ENCODE results near the gene GBX2.

Gene GBX2

DNA sequence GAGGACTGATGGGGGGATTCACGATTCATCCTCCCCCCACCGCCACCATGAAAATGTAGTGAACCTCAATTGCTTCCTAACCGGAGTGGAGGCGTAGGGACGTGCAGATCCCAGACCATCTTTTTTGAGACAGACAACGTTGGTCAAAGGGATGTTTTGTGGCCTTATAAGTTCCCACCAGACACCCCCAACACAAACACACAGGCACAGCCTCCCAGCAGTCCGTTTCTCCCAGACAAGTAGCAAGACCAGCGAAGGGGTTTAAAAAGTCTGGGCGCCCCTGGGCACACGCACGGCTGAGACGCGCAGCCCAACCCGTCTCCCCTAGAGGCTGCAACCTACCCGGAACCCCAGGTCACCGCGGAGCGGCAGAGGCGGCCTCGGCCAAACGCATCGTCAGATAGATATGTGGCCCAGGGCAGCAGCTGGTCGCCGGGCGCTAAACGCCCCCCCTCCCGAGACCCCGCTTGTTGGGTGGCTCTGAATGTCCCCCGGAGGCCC is 1.3 kb downstream of the GBX2 start:
- no peak for DNase-seq

DNA sequence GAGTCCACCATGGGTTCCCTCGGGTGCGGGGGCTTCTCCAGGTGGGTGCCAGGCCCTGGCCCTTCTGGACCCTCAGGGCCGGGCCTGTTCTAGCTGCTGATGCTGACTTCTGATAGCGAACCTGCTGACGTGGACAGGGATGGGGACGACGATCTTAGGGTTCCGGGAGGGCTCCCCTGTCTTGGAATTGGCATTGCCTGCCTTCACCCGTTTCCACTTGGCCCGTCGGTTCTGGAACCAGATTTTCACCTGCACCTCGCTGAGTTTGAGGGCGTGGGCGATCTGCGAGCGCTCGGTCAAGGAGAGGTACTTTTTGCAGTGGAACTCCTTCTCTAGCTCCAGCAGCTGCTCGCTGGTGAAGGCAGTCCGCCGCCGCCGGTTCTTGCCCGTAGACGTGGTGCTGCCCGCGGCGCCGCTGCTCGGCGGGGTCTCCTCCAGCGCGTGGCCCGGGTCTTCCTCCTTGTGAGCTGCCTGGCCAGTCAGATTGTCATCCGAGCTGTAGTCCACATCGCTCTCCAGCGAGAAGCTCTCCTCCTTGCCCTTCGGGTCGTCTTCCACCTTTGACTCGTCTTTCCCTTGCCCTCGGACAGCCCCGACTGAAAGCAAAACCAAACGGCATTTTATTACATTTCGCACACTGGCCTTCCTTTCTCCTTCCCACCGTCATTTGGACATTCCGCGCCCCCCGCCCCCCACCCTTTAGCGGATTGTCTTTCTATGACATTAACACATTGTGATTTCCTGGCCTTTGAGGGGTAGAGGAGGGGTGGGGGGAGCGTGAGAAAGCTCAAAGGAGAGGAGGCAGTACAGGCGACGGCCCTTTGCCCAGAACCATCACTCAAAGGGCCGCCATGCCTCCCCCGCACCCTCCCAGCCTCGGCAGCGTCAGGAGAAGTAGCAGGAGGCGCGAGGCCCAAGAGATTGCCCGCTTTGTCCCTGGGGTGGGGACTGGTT is 2.1 kb downstream of the GBX2 start:
- no peak for DNase-seq

DNA sequence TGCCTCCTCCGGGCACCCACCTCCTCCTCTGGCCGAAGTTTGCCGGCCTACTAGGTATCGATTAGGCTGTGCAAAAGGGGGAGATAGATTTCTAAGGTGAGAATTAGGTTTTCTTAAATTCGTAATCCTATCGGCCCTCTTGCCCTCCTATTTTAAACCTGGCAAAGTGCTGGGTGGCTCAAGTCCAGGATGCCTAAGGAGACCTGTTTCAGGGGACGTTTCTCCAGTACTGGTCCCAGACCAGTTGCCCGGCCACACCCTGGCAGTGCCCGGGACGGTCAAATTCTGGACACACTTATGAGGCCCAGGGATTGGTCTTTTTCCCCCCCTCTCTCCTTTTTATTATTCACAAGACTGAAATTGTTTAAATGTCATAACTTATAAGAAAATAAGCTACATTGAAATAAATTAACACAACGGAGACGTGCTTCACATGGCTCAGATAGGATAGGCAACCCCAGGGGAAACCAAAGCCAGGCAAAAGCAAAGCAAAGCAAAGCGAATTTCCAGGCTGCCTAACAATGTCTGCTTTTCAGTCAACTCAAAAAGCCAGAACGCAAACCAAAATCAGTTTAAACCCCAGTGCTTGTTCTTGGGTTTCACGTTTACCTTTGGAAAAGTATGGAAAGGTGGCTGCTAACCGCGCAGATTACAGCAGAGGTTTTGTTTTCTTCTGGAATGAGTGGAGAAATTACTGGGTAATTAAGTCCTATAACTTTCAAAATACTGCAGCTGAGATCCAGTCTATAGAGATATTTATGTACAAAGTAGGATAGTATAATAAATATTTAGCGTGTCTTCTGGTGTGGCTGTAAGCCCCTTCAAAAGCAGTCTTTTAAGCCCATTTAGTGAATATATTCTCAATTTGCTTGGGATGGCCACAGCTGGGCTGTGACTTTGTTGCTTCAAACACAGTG is 3.0 kb downstream of the GBX2 start:
- DNase-seq = no peak

- DNase-seq = no peak
Observed at GRCh38 chr2:236164201-236164924, 3.8 kb downstream of the GBX2 start.

DNA sequence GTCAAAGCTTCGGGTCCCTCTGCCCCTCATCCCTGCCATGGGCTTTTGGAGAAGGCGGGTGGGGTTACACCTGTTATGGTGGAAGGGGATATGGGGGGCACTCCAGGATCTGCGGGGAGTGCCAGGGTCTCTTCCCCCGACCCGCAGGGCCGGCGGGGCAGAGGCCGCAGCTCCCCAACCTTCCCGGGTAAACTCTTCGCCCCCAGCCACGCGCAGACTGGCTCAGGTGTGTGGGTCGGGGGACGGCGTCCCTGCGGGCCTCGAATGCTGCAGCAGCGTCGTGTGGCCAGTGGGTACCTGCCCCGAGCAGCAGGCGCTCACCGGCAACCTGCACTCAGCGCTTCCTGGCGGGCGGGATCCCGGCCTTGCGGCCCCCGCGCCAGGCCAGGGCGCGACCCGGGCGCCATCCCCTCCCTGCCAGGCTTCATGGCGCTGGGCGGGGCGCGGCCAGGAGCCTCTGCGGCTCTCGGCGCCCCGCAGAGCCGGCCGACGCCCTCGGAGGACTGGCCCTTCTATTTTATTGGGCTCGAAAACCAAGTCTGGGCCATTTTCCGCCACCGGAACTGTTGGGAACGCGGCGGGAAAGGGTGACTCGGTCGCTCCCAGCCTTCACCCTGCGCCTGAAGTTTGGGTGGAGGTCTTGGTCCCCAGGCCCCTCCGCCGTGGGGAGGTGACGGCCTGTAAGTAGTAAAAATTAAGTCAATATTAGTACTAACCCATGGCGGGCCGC is 4.5 kb downstream of the GBX2 start:
- DNase-seq = no peak

GRCh38 chr2:236162882-236163470 is 5.2 kb downstream of the GBX2 start:
- DNase-seq = no peak

DNA sequence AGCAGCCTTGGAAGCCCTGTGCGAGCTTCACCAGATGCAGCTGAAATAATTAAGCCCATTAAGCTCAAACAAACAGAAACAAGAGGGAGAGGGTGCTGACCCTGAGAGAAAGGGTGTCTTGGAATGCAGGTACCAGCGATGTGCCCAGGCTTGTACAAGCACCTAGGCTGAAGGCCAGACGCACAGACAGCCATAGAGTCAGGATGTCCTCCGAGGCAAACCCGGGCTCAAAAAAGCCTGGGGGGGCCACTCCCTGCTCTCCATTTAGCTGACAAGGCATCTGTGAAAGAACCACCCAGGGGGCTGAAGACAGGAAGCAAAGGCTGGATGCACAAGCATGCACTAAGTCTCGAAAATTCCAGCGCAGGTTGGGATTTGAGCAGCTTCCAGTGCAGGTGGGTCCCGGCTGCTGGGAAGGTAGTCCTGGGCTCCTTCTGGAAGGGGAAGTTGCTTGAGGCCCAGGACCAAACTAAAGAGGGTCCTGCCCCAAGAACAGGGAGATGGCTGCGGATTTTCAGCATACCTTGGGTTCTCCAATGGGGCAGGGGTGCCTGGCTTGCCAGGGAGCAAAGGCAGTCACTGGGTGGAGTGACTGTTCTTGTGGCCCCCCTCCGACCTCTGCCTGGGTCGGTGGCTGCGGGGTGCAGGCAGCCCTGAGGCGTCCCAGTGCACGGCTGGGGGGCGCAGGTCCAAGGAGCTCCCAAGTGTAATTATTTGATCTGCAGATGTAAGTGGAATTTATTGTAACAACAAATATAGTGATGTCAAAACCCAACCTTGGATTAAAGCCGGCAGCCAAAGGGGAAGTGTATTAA is 5.9 kb downstream of the GBX2 start:
- no peak for DNase-seq

DNA sequence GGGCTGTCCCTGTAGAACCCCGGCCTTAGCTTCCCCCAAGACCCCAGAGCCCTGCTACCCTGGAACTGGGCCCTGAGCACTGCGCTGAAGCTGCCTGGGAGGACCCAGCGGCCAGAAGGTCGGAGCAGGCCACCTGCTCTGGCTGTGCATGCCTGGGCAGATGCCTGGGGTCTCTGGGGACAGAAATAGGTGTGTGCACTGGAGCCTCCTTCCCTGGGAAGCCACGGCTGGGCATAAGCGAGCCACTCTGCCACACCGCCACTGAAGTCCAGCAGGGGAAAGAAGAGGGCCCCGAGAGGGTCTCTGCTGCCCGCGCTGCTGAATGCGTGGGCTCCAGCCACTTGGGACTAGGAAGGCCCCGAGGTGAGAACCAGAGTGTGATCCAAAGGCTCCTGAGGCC is 6.7 kb downstream of the GBX2 start:
- no peak for DNase-seq

- no peak for DNase-seq
Observed at GRCh38 chr2:236161082-236161462, 7.1 kb downstream of the GBX2 start.

GRCh38 chr2:236160366-236161081 is 7.7 kb downstream of the GBX2 start:
- no peak for DNase-seq

DNA sequence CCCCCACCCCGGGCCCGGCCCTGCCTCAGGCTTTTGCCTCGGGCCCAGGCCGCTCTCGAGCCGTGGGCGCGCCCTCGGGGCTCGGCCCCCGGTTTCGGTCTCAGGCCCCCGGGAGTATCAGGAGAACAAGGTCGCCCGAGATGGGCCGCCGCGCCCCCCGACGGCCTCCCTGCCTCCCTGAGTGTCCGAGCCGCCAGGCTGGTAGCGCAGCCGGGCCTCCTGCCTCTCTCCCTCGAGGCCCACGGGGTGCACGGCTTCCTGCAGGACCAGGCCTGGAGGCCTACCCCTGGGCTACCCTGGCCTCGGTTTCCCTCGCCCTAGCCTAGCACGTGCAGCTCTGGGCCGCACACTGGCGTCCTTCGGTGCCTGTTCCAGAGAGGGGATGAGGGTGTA is 8.4 kb downstream of the GBX2 start:
- DNase-seq = no peak

DNA sequence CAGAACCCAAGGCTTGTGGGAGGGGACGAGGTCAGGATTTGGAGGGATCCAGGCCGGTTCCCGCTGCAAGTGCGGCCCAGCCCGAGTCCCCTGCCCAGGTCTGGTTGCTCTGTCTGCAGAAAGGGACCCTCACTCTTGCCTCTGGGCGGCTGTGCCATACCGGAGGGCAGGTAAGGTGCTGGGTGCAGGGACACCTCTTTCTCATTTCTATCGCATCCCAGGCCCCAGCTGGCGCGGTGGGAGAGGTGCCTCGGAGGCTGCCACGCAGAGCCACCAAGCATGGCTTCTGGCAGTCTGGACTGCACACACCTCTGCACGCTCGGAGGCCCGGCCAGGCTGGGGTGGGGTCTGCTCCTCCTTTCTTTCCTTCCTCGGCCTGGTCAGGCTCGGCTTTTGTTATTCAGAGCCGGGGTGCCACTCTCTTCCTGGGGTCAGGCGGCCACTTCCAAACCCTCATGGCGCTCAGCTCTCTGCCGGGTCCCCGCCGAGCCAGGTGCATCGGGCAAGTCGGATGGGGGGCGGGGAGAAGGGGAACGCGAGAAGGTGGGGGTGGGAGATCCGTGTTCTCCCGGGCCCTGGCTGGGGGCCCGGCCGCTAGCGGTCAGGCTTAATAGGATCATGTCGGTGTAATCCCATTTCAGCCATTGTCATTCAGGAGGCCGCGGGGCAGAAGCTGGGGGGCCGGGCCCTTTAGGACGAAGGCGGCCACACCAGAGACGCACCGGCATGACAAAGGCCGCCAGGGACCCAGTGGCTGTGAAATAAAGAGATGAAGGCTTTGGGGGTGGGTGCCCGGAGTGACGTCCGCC is 9.0 kb downstream of the GBX2 start:
- DNase-seq = no peak

DNA sequence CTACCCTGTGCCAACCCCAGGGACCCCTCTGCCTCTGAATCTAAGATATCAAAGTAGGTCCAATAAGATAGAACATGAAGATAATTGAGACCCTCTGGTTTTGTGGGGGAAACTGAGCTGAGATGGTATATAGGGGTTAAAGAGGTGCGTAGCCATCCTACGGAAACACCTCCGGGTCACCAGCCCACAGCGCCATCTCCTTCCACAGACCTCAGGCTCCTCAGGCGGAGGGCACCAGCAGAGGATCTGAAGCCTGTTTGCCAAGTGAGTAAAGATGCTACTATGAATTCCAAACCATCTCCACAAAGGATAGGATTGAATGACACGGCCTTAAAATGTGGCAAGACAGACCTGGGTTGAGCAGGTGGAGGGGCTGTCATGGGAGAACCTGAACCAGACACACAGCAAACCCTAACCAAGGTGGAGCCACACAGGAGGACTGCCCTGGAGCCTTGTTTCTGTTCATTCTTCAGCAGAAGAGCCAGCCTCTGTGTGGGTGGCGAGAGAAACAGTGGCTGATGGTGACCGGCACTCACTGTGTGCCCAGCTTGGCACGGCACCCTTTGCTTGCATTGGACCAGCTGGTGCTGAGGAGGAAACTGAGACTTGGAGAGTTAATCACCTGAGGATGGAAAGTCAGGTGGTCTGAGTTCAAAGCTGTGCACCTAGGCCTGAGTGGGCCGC is 10.2 kb downstream of the GBX2 start:
- DNase-seq = no peak

DNA sequence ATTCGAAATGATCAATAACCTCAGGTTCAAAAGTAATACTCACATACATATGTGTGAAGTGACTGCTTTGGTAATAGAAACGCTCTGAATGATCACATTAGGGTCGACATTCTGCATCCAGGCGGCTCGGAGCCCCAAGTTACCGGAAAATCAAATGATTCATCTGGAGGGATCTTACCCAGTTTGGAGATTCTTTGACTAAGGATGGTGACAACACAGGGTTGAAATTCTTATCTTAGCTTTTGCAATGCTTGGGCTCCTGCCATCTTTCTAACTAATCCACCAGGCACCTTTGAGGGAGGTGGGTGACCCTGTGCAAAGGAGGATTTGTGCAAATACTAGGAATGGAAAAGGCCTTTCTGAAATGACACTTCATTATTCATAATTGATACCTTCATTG is 10.8 kb downstream of the GBX2 start:
- no peak for DNase-seq

DNA sequence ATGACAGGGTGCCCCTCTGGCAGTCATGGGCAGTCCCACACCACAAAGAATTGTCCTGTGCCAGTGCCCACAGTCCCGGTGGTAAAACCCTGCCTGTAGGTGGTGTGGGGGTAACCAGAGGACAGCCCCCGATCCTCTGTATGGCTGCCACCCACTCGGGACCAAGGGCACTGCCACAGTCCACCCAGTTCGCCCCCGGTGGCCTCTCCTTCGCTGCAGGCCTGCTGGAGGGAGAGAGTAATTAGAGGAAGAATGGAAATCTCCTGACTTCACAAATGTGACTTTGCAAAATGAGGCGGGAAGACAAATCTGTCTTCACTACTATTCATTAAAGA is 11.4 kb downstream of the GBX2 start:
- no peak for DNase-seq

- no peak for DNase-seq
Observed at GRCh38 chr2:236156095-236156859, 11.9 kb downstream of the GBX2 start.

GRCh38 chr2:236155406-236155805 is 12.8 kb downstream of the GBX2 start:
- no peak for DNase-seq

DNA sequence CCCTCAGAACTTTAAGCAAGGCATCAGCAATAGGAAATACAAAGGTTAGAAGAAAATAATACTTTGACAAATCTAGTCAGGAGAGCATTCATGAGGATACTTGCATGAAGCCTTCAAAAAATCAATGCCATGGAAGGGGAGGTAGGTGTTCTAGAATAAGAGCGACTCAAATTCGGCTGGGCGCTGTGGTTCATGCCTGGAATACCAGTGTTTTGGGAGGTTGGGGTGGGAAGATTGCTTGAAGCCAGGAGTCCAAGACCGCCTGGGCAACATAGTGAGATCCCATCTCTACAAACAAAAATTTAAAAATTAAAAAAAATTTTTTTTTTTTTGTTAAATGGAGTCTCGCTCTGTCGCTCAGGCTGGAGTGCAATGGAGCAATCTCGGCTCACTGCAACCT is 21.8 kb downstream of the GBX2 start:
- DNase-seq = no peak
